ENCODE measurements around the gene DMAC2L.
"Not testable (repeated sequence)": the region's sequence is repeated elsewhere in the genome, so short reads cannot be mapped to it uniquely, and the experiment has no call there.

The DMAC2L gene, protein sequence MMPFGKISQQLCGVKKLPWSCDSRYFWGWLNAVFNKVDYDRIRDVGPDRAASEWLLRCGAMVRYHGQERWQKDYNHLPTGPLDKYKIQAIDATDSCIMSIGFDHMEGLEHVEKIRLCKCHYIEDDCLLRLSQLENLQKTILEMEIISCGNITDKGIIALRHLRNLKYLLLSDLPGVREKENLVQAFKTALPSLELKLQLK
- 16.7 to 17.0 reads per million in 2 donors for total RNA-seq

DNA sequence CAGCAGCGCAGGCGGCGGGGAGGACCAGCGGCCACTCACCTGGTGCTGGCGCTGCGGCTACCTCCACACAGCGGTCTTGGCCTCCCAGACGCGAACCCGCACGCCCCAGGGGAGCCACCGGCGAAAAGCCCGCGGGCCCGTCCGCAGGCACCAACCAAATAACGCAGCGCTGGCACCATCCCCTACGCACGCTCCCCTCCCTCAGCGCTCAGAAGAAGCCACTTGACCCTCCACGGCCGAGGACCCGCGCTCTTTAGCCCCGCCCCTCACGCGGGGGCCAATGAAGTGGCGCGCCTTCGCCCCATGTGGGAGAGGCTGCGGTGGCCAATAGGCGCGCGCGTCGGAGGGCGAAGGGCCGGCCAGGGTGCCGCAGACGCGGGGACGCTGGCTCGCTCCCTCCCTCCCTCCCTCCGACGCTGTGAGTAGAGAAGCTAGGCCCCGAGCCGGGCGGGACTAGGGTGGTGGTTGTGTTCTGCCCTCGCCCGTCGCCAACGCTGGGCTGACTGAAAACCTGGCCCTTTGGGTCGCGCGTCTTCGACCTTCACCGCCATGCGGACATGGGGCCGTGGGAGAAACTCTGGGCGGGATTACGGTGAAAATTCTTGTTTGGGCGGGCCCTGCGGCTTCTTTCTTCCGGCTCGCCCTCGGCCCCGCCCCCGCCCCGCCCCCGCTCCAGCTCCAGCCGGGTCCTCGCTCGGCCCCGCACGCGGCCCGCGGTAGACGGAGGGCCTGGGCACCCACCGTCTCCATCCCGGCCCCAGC, at the start of gene DMAC2L, which contains the start of gene L2HGDH:
Gene DMAC2L (plus strand): TSS at position 353 of the 762 bp plus-strand sequence. CDS start 9,164 bp downstream, outside the sequence.
Gene L2HGDH (minus strand): TSS at position 258 of the 762 bp plus-strand sequence. CDS start 79 bp downstream, at position 179.
- peak; percentile 86 for DNase-seq

DNA sequence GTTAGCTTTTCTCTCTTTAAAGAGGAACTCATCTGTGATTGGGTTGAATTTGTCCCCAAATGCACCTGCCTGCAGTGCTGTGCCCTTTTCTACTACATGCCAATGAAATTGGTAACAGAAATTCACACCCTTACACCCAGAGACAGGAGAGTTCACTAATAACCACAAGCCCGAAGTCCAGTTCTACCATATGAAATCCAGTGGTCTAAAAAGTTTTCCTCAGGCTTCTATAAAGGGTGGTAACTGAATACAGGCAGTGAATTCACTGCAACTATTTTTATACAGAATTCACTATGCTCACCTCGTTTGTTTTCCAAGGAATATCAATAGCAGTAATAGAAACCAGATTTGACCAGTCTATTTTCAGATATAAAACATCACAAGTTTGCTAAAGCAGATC, 49.3 kb upstream of the DMAC2L start:
- DNase-seq, result no peak

DNA sequence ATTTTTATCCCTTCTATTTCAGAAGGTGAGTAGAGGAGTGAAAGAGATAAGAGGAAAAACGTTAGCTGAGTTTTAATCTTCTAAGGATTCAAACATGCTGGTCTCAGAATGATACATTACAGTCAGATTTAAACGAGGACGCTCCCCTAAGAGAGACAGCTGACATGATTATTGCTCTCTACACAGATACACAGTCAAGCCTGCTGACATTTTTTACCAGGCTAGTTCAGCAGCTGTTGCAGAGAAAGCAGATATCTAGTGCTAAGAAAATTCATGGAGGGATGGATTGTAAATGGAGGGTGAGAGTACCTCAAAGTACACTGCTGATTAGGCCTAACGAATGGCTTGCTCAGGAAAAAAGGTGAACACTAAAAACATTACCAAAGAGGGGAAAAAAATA, 48.8 kb upstream of the DMAC2L start:
- no peak for DNase-seq

DNA sequence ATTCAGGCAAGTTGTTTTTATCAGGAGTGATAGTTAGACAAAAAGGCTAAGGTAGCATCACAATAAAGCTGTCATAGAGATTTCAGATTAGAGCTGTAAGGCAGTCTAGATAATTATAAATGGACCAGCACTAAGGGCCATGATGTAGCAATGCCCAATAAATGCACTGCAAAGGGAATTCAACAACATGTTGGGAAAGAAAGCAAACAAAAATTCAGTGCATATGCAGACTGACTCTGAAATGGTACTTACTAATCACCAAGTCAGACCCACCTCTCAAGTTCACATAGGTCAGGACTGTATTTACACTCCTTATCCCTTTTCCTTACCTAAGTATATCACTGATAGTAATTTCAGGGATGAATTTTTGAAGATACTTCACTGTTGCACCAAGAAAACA, 47.1 kb upstream of the DMAC2L start:
- no peak for DNase-seq

DNA sequence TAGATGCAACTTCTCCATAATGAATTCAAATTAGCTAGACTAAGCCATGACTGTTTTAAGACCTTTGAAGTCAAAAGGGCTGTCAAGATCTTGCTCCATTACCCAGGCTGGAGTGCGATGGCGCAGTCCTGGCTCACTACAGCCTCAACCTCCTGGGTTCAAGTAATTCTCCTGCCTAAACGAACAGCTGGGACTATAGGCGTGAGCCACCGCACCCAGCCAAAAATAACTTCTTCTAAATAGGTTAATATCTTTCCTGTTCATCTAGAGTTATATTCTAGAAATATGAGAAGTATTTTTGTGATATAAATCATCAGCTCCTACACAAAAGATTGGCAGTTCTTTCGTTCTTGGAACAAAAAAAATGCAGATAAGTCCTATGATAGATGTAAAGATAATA, 41.2 kb upstream of the DMAC2L start:
- DNase-seq, result no peak

DNA sequence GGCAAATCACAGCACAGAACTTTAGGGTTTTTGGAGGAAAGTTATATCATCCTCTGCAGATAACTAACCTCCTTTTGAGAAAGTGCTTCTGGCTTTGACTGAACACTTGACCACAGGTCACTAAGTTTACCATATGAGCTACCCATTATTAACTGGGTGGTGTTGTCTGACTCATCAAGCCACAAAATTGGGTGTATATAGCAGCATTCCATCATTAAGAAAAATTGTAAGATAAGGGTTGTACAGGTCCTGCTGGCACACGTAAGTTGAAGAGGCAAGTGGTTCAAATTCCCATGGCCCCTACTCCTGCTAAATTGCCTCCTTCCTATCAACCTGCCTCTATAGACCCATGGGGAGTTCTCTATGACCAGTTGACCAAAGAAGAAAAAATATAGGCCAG, 39.6 kb upstream of the DMAC2L start:
- DNase-seq, result no peak

DNA sequence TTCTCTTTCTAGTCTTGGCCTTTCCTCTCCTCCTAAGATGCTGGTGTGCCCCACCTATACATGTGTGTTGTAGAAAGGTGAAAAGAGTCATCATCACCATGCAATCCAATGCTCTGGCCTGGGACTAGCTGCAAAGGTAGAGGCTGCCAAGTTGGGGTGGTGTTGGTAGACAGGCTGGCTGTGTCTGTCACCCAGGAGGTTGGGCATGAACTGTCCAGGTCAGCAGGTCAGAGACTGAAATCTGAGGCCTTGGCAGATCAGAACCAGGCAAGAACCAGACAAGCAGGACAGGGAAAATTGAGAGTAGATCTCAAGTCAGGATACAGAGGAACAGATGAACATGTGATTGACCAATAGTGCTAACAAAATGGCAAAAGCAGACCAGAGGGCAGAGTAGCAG, 26.3 kb upstream of the DMAC2L start:
- no peak for DNase-seq

DNA sequence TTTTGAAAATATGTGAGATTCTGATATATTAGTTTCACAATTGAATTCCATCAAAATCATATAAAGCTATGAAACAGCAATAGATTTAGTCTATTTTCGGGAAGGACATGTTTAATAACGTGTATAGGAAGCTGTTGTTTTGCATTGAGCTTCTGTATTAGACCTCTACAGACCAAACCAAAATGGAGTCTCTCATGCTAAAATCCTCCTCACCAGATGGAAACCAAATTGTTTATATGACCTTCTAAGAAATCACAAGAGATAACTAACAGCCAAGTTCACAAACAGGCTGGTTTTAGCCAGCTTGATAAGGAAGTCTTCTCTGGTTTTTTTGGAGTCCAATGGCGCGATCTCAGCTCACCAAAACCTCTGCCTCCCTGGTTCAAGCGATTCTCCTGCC, 24.0 kb upstream of the DMAC2L start:
- DNase-seq, result no peak

DNA sequence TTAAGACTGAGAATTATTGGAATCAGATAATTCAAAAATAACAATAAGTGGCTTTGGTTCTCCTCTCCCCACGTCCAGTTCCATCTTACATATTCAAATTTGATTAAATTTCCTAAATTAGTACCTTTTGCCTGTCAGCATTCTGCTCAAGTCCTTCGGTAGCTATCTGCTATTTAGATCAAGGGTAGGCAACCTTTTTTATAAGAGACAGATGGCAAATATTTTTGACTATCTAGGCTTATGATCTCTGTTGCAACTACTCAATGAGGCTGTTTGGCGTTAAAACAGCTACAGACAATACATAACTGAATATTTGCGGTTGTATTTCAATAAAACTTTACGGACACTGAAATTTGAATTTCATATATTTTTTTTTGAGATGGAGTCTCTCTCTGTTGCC, 21.8 kb upstream of the DMAC2L start:
- DNase-seq, result no peak

DNA sequence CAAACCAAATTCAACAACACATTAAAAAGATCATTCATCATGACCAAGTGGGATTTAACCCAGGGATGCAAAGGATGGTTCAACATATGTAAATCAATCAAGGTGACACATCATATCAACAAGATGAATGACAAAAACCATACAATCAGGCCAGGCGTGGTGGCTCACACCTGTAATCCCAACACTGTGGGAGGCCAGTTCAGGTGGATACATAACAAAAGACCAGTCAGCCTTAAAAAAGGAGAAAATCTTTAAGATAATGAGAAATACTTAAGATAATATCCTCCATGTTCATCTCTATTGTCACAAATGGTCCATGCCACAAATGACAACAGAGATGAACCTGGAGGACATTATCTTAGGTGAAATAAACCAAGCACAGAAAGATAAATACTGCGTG, 12.5 kb upstream of the DMAC2L start:
- DNase-seq, result no peak

DNA sequence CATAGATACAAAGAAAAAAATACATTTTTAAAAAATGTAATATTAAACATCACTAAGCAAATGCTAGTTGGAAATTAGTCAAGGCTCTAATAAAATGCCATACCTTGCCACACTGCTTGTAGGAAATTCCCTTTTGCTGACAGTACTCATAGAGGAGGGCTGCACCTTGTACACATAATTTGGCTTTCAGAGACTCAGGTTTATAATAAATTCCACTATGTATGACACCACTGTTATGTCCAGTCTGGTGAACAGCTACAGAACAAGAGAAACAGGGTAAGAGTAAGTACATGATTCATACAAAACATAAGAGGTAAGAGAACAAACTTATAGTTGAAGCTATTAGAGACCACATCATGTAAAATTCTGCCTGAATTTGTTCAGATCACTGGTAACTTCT, 10.2 kb upstream of the DMAC2L start:
- no peak for DNase-seq

DNA sequence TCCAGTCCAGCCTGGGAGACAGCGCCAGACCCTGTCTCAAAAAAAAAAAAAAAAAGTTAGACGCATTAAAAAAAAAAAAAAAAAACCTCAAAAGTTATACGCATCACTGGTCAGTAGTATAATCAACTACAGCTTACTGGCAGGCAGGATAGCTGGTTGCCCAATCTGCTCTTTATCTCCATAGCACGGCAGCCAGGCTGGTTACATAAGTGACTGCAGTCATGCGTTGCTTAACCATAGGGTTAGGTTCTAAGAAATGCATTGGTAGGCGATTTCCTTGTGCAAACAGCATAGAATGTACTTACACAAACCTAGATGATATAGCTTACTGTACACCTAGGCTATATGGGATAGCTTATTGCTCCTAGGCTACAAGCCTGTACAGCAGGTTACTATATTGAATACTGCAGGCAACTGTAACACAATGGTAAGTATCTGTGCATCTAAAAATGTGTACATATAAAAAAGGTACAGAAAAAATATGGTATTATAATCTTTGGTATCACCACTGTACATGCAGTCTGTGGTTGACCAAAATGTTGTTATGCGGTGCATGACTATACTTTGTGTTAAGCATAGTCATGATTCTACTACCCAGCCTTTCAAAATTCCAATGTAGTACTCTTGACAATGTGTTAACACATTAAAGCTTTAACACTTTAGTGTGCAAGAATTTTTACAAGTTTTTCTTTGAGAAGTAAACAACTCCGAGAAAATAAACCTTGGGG, 8.2 kb upstream of the DMAC2L start:
- no peak for DNase-seq

DNA sequence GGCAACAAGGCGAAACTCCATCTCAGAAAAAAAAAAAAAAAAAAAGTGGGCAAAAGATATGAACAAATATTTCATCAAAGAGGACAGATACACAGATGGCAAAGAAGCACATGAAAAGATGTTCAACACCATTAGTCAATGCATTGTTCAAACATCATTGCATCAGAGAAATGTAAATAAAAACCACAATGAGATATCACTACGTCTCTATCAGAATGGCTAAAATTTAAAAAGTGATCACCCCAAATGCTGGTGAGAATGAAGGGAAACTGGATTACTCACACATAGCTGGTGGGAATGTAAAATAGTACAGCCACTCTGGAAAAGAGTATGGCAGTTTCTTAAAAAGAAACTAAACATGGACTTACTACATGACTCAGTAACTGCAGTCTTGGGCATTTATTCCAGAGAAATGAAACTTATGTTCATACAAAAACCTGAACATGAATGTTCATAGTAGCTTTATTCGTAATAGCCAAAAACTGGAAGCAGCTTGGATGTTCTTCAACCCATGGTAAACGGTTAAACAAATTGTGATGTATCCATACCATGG, 3.7 kb upstream of the DMAC2L start:
- no peak for DNase-seq

DNA sequence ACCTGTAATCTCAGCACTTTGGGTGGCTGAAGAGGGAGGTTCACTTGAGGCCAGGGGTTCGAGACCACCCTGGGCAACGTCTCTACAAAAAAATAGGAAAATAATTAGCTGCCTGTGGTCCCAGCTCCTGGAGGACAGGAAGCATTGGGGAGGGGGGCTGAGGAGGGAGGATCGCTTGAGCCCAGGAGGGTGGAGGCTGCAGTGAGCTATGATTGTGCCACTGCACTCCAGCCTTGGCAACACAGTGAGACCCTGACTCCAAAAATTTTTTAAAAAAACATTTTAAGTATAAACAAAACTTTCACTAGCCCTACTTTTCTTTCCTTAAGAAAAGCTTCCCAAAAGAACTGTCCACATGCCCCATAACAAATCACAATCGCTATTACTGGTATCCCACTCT, 1.7 kb upstream of the DMAC2L start:
- no peak for DNase-seq

DNA sequence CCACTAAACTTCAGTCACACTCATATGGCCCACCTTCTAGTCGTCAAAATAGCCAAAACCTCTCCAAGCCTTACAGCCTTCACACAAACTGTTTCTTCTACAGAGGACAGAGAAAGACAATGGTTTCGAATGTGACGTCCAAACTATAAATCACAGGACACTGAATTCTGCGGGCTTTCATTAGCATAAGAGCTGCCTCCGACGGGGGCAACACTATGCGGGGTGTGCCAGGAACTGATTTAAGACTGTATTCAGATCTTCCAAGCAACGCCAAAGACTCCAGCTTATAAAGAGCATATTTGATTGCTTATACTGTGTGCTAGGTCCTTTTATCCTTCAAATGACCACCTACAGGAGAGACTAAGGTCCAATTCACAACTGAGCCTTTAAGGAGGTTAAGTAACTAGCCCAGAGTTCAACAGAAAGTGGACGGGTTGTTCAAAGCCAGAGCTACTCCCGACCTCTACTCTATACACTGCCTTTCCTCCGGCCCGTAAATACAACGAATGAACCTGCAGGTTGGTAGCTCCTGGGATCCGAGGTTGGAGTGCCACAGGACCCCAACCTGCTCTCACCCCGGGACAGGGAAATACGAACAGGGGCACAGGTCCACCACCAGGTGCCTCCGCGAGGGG, 670 bp upstream of the DMAC2L start:
- DNase-seq, result no peak

DNA sequence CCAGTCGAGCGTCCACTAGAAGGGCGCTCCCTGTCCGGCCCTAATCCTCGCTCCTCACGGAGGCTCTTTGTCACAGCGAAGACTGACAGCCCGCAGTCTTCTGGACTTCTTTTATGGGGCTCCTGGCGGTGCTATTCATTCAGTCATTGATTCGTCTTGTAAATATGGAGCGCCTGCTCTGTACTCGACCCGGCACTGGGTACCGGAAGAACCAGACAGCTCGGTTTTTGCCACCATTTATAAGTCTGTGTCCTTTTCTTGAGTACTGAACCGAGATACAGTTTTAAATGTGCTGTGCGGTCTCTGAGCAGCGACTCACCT, 570 bp downstream of the DMAC2L start:
- no peak for DNase-seq

DNA sequence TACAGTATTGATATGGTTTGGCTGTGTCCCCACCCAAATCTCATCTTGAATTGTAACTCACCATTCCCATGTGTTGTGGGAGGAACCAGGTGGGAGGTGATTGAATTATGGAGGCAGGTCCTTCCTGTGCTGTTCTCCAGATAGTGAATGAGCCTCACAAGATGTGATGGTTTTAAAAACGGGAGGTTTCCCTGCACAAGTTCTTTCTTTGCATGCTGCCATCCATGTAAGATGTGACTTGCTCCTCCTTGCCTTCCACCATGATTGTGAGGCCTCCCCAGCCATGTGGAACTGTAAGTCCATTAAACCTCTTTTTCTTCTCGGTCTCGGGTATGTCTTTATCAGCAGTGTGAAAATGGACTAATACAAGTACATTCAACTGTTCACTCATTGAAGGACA, 2.0 kb downstream of the DMAC2L start:
- not testable (repeated sequence) for DNase-seq

DNA sequence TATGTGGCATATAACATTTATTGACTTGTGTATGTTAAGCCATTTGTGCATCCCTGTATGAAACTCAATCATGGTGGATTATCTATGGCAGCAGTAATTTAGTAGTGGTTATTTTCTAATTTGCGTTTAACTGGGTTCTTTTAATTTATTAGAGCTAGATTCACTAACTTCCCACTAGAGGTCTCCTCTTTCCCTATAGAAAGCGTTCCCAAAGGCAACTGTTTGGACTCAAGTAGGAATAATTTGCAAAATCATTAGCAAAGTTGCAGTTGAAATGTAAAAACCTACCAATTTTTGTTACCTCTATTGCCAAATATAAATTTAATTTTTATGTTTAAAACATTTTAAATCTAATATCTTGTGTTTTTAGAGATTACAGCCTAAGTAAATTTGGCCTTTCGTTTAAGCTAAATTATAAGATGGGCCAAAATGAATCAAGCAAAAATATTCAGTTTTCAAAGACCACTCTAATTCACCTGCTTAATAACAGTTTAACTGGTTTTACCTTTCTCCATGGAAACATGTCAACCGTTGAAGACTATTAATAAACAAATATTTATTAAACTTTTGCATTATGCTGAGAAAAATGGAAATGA, 6.0 kb downstream of the DMAC2L start:
- DNase-seq, result no peak

DNA sequence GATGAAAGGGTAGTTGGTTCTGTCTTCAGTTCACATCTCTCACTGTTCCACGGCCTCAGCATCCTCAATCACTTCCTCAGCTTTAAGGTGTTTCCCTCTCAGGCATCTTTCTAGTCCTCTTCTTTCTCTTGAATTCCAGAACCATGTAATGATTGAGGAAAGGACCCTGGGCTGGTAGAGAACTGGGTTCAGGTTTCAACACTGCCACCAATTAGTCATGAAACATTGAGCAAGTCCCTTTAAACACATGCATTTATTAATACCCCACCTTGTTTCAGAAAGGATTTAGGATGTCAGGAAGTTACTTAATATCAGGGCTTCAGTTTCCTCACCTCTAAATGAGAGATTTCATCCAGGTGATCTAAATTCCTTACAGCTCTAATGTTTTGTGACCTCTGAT, 7.2 kb downstream of the DMAC2L start:
- no peak for DNase-seq

DNA sequence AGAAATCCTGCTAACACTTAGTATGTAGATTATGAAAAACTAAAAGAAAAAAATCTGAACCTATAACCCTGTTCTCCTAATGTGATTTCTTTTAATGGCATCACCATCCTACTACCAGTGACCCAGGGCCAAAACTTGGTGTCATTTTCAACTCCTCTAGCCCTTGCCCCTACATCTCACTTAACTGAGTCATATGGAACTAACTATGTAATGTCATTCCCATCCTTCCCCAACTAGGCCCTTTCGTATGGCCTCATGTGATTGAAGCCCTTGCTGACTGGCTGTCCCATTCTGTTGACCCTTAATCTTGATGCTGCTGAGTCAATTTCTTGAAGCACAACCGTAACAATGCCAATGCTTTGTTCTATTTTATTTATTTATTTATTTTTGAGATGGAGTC, 7.6 kb downstream of the DMAC2L start:
- DNase-seq, result no peak

DNA sequence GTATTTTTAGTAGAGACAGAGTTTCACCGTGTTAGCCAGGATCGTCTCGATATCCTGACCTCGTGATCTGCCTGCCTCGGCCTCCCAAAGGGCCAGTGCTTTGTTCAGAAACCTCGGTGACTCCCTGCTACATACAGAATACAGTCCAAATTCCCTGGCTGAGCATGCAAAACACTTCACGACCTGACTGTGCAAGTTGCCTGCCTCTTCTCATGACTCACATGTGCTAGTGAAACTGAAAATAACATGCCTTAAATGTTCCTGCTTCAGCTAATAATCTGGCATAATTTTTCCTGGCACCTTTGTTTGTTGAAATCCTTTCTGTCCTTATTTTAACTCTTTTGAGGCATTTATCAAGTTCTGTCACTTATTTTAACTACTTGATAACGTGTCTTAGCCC, 8.2 kb downstream of the DMAC2L start:
- no peak for DNase-seq

DNA sequence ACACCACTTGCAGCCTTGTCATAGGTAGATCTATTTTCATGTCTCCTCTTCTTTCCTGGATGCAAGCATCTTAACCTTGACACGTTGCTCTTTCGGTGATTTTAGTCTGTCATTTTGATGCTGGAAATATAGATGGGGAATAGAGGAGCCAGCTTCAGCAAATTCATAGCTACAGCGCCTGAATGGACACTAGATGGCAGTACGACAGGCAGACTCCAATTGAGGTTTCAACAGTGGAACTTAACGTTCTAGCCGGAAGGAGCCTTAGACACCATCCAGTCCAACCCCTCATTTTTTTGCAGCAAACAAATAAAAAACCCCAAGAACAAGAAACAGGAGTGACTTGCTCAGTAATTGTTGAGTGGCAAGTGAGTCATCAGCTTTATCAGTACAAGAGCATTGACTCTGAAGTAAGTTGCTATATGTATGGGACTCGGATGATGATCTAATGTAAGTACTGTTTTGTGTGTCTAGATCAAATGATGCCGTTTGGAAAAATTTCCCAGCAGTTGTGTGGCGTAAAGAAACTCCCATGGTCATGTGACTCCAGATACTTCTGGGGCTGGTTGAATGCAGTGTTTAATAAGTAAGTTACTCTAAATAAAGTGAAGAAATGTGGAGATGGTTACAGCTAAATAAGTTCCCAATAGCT, 9.0 kb downstream of the DMAC2L start:
- DNase-seq, result no peak

All from activated gamma-delta T cell (primary cell).